ENCODE measurements around the gene ARMH3.

DNA sequence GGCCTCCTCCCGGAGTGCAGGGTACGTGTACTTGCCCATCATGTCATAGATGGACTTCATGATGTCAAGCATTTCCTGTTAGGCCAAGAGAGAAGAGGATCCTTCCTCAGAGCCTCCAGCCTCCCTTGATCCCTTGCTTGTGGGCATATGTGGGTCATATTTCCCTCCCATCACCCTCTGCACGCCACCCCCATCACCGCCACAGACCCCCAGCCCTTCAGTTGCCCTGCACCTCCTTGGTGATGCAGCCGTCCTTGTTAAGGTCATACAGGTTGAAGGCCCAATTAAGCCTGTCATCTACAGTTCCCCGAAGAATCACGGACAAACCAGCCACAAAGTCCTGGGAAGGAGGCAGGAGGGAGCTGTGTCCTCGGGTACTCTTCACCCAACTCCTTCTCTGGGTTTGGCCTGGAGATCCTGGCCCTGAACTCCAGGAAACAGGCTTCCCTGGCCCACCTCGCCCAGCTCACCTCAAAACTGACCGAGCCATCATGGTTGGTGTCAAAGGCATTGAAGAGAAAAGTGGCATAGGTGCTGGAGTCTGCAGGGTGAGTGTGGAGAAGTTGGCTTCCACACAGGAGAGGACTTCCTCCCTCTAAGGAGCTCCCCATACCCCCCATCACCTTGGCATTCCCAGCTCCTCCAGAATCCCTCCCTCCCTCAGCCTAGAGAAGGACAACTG is 227.9 kb downstream of the ARMH3 start:
- TF ChIP-seq, protein P1, sequence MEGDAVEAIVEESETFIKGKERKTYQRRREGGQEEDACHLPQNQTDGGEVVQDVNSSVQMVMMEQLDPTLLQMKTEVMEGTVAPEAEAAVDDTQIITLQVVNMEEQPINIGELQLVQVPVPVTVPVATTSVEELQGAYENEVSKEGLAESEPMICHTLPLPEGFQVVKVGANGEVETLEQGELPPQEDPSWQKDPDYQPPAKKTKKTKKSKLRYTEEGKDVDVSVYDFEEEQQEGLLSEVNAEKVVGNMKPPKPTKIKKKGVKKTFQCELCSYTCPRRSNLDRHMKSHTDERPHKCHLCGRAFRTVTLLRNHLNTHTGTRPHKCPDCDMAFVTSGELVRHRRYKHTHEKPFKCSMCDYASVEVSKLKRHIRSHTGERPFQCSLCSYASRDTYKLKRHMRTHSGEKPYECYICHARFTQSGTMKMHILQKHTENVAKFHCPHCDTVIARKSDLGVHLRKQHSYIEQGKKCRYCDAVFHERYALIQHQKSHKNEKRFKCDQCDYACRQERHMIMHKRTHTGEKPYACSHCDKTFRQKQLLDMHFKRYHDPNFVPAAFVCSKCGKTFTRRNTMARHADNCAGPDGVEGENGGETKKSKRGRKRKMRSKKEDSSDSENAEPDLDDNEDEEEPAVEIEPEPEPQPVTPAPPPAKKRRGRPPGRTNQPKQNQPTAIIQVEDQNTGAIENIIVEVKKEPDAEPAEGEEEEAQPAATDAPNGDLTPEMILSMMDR (IDR thresholded peaks at IDR 0.05 in 8 of 11, conservative IDR thresholded peaks at IDR 0.05 in 3 of 11) = no peak
- no peak for TF ChIP-seq POLR2AphosphoS5 (IDR thresholded peaks at IDR 0.05)
